ENCODE results near the gene RPLP2.

RPLP2 gene

DNA sequence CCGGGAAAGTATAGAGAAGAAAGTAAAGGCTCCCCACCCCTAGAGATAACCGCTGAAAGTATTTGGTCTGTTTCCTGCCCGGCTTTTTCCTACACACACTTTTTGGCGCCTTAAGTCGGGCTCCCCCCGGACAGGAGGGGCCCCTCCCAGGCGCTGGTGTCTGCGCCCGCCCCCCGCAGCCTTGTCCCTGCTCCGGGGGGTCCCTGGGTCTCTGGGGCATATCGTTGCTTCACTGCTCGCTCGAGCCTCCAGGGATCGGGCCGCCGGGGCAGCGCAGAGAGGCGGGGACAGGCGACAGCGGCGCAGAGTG lies 17.0 kb downstream of the RPLP2 start:
- DNase-seq = no peak

DNA sequence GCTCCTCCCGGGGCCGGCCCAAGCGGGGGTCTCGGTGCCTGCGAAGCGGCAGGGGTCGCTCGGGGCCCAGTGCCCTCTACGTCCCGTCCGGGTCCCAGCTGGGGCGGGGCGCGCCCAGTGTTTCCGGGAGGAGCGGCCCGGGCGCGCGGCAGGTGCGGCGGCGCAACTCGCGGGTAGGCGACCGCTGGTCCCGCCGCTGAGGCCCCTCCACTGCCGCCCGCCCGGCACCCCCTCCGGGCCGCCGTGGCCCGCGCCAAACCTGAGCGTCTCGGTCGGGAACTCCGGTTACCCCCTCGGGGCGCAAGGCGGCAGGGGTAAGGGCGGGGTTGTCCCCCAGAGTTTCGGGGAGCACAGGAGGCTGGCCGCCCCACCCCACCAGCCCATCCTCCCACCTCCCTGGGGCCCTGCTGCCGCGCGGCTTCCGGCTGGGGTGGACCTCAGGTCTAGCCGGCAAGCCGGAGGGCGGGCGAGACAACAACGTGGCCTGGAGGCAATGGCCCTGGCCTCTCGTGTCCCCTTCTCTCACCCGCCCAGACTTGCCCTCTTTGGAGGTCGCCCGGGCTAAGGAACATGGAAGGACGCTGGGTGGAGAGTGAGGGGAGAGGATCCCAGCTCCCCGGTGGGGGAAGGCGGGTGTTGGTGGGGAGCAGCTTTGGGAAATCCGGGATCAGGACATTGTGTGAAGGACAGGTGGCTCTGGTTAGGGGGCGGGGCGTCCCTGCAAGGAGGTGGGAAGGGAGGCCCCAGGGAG lies 17.6 kb downstream of the RPLP2 start:
- DNase-seq = no peak

DNA sequence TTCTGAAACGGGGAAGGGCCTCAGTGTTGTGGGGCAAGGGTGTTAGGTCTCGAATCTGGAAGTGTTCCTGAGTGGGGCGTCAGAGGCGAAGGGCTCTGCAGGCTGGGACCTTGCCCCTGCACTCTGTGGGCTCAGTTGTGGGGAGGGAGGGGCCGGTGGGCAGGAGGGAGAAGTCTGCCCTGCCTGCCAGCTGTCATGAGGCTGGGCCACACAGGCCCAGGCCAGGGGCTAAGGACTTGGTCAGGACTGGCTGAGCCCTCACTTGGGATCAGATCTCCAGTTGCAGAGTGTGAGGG lies 18.1 kb downstream of the RPLP2 start, which contains the start of gene CRACR2B:
TSS of gene CRACR2B (plus strand) at position 23 of the 296 bp plus-strand sequence. CDS start 689 bp downstream, outside the sequence.
- DNase-seq = no peak

DNA sequence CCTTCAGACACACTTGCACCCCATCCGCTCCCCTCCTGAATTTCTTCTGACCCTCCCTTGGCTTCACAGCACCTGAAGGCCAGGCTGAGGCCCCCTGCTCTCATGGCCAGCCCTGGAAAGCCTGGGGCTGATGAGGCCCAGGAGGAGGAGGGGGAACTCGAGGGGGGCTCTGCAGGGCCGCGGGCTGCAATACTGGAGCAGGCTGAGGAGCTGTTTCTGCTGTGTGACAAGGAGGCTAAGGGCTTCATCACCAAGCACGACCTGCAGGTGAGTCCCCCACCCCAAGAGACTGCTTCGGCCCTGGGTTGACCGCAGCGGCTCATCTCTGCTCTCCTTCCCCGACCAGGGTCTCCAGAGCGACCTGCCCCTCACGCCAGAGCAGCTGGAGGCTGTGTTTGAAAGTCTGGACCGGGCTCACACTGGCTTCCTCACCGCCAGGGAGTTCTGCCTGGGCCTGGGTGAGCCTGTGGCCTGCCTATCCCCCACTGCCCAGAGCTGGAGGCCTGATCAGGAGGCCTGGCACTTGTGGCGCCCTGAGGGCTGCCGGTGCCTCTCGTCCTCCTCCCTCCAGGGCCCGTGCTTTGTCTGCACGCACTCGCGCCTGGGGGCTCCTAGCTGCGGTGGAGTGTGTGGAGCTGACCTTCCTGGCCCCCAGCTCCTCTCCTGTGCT lies 18.9 kb downstream of the RPLP2 start:
- DNase-seq = no peak

DNA sequence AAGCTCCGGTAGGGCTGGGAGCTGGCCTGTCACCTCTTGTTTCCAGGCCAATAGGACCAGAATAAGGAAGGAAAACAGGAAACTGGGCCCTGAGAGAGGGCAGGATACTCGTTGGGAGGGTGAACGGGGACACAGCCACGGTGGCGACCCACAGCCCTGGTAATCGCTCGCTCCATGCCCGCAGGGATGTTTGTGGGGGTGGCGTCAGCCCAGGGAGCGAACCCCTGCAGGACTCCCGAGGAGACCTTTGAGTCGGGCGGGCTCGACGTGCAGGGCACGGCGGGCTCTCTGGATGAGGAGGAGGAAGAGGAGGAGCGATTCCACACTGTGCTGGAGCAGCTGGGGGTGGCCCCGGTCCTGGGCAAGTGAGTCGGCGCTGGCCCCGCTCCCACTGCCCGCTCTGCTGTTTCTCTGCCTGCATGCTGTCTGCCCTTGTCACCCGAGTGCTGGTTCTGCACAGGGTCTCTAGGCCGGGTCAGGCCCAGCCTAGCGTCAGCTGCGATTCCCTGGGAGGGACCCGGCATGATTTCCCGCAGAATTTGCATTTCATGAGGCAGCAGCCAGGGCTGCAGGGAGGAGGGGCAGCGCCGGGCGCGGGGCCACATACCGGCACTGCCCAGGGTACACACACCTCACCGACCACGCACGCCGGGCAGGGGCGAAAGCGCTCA lies 19.5 kb downstream of the RPLP2 start:
- no peak for DNase-seq

DNA sequence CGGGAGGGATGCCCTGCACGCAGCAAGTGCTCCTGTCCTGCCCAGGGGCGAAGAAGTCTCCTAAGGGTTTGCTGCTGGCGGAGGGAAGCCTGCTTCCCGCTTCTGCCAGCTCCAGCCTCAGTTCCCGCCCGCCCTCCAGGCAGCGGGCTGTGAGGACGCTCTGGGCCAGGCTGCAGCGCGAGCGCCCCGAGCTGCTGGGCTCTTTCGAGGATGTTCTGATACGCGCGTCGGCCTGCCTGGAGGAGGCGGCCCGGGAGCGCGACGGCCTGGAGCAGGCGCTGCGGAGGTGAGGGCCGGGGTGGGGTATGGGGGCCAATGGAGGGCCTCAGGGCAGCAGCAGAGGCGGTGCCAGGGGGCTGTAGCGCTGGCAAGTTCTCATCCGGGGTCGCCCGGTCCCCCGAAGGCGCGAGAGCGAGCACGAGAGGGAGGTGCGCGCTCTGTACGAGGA lies 20.1 kb downstream of the RPLP2 start:
- DNase-seq = no peak

DNA sequence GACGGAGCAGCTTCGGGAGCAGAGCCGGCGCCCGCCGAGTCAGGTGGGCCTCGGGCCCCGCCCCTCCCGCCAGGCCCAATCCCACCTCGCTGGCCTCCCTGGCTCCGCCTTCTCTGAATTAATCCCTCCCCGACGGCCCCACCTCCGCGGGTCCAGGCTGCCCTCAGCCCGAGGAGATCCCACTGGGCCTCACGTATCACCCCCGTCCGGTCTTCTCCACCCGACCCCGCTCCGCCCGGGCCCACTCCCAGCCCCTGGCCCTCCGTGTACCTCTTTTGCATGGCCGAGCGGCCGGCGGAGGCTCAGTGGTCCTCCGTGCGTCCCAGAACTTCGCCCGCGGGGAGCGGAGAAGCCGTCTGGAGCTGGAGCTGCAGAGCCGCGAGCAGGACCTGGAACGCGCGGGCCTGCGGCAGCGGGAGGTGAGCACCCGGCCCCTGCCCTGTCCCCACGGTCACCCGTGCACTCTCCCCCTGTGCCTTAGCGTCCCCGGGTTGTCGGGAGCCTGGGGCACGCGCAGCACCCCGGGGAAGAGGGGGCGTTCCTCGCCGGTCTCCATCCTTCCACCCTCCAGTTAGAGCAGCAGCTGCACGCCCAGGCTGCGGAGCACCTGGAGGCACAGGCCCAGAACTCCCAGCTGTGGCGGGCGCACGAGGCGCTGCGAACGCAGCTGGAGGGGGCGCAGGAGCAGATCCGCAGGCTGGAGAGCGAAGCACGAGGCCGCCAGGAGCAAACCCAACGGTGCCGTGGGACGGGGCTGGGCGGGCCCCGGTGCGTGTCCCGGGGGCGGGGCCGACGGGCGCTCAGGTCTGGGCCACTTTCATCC lies 20.7 kb downstream of the RPLP2 start:
- DNase-seq = peak; percentile 53

DNA sequence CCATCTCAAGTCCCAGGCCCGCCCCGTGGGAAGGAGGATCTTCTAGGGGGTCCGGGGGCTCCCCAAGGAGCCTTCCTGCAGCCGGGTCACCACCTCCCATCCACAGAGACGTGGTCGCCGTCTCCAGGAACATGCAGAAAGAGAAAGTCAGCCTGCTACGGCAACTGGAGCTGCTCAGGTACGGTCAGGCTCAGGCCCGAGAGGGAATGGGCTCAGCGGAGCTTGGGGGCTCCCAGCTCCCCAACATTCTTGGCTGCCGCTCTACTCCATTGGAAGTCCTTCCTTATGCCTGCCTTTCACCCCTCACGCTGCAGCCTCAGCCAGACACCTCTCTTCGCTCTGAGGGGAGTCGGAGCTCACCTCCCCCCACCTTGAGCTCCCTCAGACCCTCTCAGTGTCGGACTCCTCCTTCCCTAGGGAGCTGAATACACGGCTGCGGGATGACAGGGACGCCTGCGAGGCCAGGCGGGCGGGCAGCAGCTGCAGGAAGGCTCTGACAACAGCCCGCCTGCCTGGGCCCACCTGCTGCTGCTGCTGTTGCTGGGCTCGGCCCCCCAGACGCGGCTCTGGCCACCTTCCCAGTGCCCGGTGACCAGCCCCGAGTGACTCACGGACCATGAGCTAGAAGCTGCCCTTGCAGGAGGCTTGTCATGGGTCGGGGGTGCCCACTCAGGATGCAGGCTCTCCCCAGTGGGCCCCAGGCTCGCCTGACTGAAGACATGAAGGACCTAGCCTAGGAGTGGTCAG lies 21.5 kb downstream of the RPLP2 start:
- no peak for DNase-seq

DNA sequence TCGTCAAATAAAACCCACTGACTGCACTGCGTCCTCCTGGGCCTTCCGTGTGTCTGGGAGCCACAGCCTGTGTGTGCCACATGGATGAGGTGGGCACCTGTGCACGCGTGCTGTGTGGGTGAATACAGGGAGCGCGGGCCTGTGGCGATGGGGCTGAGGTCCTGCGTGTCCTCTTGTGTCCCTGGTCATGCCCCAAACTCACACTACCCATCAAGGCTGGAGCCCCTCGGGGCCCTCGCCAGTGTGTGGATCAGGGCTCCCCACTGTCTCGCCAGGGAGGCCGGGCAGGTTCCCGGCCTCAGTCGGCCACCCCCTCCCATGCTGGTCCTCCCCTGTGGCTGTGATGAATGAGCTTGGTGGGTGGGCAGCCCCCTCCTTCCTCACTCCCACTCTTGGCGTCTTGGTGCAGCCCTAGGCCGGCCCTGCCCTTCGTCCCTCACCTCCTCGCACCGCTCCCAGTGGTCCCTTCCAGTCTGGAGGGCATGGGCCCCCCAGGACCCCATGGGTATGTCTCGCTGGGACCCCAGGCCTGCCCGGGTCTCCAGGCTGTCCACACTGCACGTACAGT lies 22.3 kb downstream of the RPLP2 start:
- DNase-seq = no peak

DNA sequence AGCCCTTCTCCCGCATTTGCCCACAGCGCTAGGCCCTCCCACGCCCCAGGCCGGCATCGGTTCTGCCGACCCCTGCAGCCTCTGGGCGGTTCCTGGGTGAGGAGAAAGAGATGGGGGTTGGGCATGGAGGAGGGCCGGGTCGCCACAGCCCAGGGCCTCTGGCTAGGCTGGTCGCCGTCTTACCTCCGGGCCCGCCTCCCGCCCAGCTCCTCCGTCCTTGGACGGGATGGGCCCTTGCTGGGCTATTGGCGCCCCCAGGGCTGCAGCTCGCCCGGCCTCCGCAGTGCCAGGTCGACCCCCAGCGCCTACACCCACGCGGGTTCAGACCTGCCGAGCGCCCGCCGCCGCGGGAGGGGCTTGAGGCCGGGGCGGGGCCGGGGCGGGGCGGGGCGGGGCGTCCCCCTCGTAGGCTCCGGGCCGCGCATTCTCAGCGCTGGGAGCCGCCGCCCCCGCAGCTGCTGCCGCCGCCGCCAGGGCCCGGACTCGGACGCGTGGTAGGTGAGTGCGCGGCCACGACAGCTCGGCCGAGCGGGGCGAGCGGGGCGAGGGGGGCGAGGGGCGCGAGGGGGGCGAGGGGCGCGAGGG lies 22.9 kb downstream of the RPLP2 start, which contains the start of gene CD151:
TSS of gene CD151 (plus strand) at position 424 of the 585 bp plus-strand sequence. CDS start 3,118 bp downstream, outside the sequence.
- peak; percentile 61 for DNase-seq

DNA sequence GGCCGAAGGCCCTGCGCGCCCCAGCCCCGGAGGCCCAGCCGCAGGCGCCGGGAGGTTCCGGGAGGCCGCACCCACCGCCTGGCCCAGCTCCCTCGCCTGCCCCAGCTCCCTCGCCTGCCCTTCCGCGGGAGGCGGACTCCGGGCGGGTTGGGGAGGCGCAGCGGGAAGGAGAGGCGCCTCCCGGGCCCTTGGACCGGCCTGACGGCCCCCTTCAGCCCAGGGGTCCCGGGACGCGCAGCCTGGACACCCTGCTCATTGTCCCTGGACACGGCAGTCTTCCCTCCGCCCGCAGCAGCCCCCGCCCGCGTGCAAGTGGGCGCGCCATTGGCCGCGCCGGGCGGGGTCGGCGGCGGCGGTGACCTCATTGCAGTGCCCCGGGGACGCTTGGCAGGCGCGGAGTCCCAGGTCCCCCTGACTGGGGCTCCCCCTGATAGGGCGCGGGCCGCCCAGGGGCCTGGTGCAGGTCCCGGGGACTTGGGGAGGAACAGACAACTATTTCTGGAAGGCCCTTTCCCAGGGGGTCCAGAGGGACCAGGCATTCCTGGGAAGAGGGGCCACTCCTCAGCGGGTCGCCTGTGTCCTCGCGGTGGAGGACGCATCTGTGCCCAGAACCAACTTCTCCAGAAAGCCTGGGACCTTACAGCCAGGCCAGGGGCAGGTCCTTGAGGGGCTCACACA lies 23.5 kb downstream of the RPLP2 start:
- DNase-seq = peak; percentile 53

DNA sequence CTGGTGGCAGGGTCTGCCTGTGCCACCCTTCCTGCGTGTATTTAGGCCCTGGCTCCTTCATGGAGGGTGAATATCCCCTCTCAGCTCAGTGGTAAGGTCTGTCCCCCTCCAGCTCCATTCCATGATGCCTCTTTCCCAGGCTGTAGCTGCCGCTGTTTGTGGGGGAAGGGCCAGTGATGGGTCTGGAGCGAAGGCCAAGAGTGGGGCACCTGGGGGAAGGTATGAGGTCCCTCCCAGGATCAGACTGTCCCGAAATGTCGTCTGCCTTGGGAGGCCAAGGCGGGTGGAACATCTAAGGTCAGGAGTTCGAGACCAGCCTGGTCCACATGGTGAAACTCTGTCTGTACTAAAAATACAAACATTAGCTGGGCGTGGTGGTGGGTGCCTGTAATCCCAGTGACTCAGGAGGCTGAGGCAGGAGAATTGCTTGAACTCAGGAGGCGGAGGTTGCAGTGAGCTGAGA lies 24.1 kb downstream of the RPLP2 start:
- no peak for DNase-seq

DNA sequence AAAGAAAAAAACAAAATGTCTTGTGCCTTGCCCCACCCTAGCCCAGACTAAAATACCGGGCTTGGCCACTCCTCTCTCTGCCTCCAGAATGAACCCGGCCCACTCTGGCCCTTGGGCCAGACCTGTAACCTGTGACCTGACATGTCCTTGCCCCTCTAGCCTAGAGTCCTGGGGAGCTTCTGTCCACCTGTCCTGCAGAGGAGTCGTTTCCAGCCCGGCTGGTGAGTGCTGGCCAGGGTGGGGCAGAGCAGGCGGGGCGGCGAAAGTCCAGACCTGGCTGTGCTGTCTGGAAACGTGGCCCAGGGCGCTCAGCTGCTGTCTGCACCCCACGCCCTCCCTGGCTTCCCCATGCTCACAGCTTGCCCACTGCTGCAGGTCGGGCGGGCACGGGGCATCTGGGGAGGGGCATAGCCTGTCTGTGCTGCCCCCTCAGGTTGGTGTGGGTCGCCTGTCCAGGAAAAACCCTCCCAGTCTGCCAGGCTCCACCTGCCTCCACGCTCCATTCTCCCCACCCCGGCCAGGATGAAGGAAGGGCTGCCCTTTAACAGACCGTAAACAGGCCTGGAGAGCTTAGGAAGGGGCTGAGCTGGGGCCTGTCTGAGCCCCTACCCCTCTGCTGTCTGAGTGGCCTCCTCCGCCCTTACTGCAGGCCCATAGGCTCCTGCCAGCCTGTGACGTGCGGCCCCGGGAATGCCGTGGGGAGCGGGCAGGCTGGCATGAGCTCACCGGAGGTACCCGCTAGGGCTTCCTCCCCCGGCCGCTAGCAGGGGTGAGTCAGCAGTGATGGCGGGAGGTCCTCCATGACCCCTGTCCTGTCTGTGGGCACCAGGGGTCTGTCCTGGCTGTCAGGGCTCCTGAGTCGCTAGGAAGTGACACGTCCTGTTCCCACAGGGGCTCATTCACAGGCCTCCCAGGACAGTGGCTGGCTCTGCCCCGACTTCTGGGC lies 24.9 kb downstream of the RPLP2 start:
- DNase-seq = no peak

DNA sequence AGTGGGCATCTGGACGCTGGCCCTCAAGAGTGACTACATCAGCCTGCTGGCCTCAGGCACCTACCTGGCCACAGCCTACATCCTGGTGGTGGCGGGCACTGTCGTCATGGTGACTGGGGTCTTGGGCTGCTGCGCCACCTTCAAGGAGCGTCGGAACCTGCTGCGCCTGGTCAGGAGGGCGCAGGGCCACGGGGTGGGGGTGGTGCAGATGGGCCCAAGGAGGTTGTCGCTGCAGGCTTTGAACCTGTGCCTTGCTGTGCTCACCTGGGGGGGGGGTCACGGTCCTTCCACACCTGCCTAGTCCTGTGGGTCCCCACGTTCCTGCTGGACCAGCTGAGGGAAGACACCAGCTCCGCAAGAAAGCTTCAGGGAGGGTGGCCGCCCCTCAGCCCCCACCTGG lies 26.5 kb downstream of the RPLP2 start:
- no peak for DNase-seq

DNA sequence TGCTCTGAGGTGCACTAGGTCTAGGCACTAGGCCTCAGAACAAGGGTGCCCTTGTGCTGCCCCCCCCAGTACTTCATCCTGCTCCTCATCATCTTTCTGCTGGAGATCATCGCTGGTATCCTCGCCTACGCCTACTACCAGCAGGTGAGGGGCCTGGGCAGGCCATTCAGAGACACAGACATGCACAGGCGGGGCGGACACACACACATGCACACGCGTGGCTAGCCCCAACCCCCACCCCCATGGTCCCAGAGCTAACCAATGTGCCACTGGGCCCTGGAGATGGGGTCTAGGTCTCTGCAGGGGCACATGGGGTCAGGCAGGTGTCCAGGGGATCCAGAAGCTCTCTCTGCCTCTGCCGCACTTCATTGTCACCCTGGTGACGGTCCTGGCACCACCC lies 26.9 kb downstream of the RPLP2 start:
- DNase-seq = no peak

DNA sequence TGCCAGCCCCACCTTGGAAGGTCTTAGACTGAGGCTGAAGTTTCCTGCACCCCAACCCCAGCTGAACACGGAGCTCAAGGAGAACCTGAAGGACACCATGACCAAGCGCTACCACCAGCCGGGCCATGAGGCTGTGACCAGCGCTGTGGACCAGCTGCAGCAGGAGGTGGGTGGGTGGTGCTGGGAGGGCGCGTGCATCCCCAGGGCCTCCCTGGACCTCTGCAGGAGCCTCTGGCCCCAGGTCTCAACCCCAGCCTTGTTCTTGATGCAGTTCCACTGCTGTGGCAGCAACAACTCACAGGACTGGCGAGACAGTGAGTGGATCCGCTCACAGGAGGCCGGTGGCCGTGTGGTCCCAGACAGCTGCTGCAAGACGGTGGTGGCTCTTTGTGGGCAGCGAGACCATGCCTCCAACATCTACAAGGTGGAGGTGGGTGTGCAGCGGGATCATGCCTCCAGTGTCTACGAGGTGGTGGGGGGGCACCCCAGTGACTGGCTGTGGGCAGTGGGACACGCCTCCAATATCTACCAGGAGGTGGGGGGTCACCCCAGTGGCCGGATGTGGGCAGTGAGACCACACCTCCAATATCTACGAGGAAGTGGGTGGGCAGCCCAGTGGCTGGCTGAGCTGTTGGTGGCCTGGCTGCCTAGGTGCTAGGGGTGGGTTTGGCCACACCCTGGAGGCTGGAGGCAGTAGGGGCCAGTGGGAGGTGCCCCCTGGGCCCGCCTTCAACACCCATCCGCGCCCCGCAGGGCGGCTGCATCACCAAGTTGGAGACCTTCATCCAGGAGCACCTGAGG lies 27.6 kb downstream of the RPLP2 start:
- DNase-seq = no peak

DNA sequence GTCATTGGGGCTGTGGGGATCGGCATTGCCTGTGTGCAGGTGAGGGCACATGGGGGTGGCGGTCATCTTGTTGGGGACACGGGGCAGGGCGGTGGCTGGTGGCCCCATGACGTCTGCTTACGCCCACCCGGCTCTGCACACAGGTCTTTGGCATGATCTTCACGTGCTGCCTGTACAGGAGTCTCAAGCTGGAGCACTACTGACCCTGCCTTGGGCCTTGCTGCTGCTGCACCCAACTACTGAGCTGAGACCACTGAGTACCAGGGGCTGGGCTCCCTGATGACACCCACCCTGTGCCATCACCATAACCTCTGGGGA lies 28.2 kb downstream of the RPLP2 start:
- no peak for DNase-seq

DNA sequence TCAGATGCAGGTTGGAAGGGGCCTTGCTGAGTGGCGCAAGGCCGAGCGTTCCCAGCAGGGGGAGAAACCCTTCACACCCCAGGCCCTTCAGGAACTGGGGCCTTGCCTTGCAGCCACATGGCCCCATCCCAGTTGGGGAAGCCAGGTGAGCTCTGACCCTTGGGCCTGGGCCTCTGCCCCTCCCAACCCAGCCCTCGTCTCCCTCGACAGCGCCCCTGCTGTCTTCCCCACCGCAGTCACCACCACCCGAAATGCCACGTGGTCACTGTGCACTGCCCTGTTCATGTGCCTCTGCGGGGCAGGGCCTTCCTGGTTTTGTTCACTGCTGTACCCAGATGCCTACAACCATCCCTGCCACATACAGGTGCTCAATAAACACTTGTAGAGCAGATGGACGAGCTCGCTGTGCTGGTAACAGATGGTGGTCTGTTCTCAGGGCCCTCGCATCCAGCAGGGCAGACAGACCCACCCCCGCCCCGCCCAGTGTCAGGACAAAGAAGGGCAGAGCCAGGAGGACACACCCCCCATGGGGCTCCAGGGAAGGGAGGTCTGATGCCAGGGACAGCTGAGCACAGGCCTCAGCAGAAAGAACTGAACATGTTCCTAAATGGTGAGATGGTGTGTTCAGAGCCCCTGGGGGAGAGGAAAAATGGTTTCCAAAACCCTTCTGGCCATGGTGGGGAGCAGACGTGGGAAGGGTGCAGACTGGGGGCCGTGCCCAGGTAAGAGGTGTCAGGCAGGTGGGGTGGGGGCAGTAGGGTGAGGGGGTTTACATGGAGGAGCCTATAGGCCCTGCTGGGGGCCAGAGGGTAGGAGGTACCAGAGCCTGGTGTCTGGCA lies 28.9 kb downstream of the RPLP2 start:
- no peak for DNase-seq
